Body of pancreas (tissue), 4 donors: ENCODE data around the gene TRNP1.

Source experiments
- CTCF ChIP-seq, 7 experiments: fragments of 450-650 bp in 4 of 7; fragments of 200-600 bp in 3 of 7; sonication (generic) in 3 of 7; IDR thresholded peaks; one replicate each; pipeline ENCODE4 v1.5.1; 2016 to 2019; ENCODE audit warnings: antibody characterized with exemption in 7 of 7
- POLR2A ChIP-seq, 3 donors: fragments of 450-650 bp; IDR thresholded peaks; one replicate each; pipeline ENCODE4 v1.6.1; 2016; ENCODE audit warnings: antibody characterized with exemption in 3 of 3, mild to moderate bottlenecking in 2 of 3

DNA sequence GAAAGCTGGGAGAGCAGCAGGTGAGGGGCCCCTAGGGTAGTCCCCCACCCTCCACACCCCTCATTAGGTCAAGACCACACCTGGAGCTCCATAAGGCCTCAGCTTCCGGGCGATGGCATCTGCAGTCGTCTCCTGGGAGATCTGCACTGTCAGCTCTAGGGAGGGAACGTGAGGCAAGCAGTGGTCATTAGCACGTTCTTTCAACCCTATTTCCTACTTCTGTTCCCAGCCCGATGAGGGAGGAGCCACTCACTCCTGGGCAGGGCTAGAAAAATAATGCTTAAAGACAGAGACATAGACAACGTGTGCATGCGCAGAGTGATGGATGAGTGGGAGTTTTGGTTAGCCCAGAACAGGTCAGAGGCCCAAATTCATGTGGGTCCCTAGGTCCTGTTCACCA is 42.9 kb upstream of the TRNP1 start:
- TF ChIP-seq CTCF (IDR thresholded peaks at IDR 0.05): no peak
- no peak for TF ChIP-seq POLR2A (IDR thresholded peaks at IDR 0.05)
